Measurements from ENCODE around the gene ODAPH.
A peak's percentile ranks its signal among the peaks of the same experiment; 100 is the strongest.
"Not testable (repeated sequence)": the region's sequence is repeated elsewhere in the genome, so short reads cannot be mapped to it uniquely, and the experiment has no call there.

The ODAPH gene

GRCh38 chr4:75555294-75556164 lies at the start of gene ODAPH:
Gene ODAPH (plus strand): TSS chr4:75556066. CDS start chr4:75556083, 17 bp downstream.
- peak; percentile 92 for DNase-seq (ENCODE audit: low read depth, low spot score)

GRCh38 chr4:75509592-75509991 lies 46.3 kb upstream of the ODAPH start:
- not testable (repeated sequence) for DNase-seq (ENCODE audit: low read depth, low spot score)

DNA sequence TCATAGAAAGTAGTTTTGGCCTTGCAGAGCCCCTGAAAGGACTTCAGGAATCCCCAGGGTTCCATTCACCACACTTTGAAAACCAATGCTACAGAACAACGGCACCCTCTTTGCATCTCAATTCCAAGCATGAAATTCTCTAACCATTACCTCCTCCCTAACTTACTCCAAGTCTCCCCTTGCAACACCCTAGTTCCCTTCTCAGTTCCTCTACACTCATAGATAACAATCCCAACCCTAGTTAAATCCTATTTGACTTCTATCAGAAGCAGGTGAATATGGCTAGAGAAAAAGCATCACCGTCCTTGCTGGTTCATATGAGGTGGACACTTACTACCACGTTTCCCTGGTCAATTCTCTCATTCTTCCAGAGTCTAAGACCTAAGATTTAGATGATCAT lies 44.0 kb upstream of the ODAPH start:
- DNase-seq (ENCODE audit: low read depth, low spot score) = no peak

DNA sequence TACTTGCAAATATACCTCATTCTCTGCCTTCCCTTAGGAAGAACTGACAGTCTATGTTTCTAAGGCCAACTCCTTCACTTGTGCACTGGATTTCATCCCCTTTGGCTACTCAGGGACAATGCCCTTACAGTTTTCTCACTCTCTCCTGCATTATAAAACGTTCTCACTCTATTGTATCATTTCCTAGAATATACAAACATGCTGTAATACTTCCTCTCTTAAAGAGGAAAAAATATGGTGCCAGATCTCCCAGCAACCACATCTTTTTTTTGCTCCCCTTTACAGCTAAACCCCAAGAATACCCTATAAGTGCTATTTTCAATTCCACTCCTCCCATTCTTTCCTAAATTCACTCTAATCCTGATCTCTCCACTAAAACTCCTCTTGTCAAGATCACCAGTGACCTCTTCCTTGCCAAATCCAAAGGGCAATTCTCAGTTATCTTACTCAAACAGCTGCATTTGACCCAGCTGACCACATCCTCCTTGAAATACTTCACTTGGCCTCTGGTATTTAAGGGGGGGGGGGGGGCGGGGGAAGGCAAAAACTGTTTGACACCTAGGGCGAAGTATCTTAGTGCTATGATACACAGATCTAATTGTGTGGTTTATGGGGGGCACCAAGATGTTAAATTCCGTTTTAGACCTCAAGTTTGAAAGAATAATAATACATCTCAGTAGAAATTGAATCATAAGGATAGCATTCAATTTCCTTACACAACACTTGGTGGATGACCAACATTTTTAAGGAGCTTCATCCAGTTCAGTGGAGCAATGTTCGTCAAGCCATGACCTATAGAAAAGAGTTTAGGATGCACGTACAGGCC lies 43.3 kb upstream of the ODAPH start:
- DNase-seq (ENCODE audit: low read depth, low spot score) = peak; percentile 49

- no peak for DNase-seq (ENCODE audit: low read depth, low spot score)
Measured at GRCh38 chr4:75513526-75514130, 42.2 kb upstream of the ODAPH start.

- DNase-seq (ENCODE audit: low read depth, low spot score) = peak; percentile 98
Measured at GRCh38 chr4:75514131-75514948, 41.5 kb upstream of the ODAPH start, which contains the start of the genes RCHY1 and THAP6. Gene RCHY1 (minus strand): TSS chr4:75514403. CDS start chr4:75514286, 117 bp downstream. Gene THAP6 (plus strand): TSS chr4:75514473. CDS start chr4:75515453, 980 bp downstream.

- no peak for DNase-seq (ENCODE audit: low read depth, low spot score)
Measured at GRCh38 chr4:75514949-75515612, 40.8 kb upstream of the ODAPH start.

DNA sequence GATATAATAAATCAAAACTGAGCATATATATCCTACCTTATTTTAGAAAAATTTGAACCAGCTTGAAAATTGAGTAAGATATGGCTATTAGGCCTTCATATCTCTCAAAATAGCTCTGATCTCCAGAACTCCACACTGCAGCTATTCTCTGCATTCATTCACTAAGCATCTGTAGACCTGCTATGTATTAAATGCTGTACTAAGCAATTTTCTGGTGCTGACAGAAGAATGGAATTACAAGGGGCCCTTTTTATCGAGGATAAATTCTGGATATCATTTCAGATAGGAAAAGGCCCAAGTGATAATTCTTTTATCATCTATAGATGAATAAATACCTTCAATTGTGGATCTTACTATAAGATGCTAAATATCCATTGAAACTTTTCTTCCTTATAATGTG lies 39.7 kb upstream of the ODAPH start:
- no peak for DNase-seq (ENCODE audit: low read depth, low spot score)

GRCh38 chr4:75519452-75519851 lies 36.4 kb upstream of the ODAPH start:
- not testable (repeated sequence) for DNase-seq (ENCODE audit: low read depth, low spot score)

GRCh38 chr4:75525086-75525485 lies 30.8 kb upstream of the ODAPH start:
- no peak for DNase-seq (ENCODE audit: low read depth, low spot score)

- no peak for DNase-seq (ENCODE audit: low read depth, low spot score)
Measured at GRCh38 chr4:75525910-75526309, 30.0 kb upstream of the ODAPH start.

DNA sequence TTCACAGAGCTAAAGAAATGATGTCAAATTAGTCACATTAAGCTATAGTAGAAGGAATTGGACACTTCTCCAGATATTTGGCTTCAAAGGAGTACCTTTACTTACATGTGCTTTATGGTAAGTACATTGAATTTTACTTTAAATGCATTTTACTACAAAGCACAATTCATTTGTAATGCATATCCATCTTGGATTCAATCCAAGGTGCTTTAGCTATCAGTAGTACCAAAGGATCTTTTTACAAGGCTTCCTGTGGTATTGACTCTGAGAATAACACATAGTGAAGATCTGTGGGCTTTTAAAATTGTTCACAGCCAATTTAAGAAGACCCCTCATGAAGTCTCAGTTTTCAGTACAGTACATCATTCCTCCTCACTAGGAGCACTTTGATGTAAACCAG lies 28.4 kb upstream of the ODAPH start:
- no peak for DNase-seq (ENCODE audit: low read depth, low spot score)

GRCh38 chr4:75530556-75531322 lies 25.1 kb upstream of the ODAPH start:
- DNase-seq (ENCODE audit: low read depth, low spot score) = no peak

DNA sequence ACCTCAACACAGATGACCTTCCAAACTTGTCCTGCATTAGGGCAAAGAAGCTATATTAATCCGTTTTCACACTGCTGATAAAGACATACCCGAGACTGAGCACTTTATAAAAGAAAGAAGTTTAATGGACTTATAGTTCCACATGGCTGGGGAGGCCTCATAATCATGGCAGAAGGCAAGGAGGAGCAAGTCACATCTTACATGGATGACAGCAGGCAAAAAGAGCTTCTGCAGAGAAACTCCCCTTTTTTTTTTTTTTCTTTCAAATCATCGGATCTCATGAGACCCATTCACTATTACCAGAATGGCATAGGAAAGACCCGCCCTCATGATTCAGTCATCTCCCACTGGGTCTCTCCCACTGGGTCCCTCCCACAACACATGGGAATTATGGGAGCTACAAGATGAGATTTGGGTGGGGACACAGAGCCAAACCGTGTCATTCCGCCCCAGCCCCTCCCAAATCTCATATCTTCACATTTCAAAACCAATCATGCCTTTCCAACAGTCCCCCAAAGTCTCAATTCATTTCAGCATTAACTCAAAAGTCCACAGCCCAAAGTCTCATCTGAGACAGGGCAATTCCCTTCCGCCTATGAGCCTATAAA lies 24.2 kb upstream of the ODAPH start:
- not testable (repeated sequence) for DNase-seq (ENCODE audit: low read depth, low spot score)

DNA sequence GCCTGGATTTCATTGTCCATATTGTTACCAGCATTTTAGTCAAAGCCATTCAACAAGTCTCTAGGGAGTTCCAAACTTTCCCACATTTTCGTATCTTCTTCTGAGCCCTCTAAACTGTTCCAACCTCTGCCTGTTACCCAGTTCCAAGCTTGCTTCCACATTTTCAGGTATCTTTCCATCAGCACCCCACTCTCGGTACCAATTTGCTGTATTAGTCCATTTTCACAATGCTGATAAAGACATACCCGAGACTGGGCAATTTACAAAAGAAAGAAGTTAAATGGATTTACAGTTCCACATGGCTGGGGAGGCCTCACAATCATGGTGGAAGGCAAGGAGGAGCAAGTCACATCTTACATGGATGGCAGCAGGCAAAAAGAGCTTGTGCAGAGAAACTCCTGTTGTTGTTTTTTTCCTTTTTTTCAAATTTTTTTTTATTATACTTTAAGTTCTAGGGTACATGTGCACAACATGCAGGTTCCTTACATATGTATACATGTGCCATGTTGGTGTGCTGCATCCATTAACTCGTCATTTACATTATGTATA lies 22.5 kb upstream of the ODAPH start:
- not testable (repeated sequence) for DNase-seq (ENCODE audit: low read depth, low spot score)

DNA sequence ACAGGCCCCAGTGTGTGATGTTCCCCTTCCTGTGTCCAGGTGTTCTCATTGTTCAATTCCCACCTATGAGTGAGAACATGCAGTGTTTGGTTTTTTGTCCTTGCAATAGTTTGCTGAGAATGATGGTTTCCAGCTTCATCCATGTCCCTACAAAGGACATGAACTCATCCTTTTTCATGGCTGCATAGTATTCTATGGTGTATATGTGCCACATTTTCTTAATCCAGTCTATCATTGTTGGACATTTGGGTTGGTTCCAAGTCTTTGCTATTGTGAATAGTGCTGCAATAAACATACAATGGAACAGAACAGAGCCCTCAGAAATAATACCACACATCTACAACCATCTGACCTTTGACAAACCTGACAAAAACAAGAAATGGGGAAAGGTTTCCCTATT lies 21.9 kb upstream of the ODAPH start:
- DNase-seq (ENCODE audit: low read depth, low spot score) = not testable (repeated sequence)

DNA sequence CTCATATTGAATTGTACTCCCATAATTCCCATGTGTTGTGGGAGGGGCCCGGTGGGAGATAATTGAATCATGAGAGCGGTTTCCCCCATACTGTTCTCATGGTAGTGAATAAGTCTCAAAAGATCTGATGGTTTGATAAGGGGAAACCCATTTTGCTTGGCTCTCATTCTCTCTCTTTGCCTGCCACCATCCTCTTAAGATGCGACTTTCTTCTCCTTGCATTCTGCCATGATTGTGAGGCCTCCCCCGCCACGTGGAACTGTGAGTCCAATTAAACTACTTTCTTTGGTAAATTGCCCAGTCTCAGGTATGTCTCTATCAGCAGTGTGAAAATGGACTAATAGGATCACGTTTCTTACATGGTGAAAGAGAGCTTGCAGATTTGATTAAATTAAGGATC lies 18.6 kb upstream of the ODAPH start:
- not testable (repeated sequence) for DNase-seq (ENCODE audit: low read depth, low spot score)

GRCh38 chr4:75542824-75543223 lies 13.0 kb upstream of the ODAPH start:
- peak; percentile 77 for DNase-seq (ENCODE audit: low read depth, low spot score)

- not testable (repeated sequence) for DNase-seq (ENCODE audit: low read depth, low spot score)
Measured at GRCh38 chr4:75544220-75544619, 11.6 kb upstream of the ODAPH start.
